ENCODE measurements around the gene SLC7A7. TPM values are rescaled to one million over a fixed set of nuclear protein-coding genes. Genes with fewer than 3 reads are reported as not detected.

SLC7A7 gene
- total RNA-seq, 1 experiment from 2014 or later = 0.82 TPM

DNA sequence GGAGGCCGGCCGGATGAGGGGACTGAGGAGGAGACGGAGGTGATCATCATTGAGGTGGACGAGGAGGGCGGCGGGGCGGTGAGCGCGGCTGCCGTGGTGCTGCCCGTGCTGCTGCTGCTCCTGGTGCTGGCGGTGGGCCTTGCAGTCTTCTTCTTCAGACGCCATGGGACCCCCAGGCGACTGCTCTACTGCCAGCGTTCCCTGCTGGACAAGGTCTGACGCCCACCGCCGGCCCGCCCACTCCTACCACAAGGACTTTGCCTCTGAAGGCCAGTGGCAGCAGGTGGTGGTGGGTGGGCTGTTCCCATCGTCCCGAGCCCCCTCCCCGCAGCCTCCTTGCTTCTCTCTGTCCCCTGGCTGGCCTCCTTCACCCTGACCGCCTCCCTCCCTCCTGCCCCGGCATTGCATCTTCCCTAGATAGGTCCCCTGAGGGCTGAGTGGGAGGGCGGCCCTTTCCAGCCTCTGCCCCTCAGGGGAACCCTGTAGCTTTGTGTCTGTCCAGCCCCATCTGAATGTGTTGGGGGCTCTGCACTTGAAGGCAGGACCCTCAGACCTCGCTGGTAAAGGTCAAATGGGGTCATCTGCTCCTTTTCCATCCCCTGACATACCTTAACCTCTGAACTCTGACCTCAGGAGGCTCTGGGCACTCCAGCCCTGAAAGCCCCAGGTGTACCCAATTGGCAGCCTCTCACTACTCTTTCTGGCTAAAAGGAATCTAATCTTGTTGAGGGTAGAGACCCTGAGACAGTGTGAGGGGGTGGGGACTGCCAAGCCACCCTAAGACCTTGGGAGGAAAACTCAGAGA lies 30.8 kb upstream of the SLC7A7 start:
- in situ Hi-C loops (cut with HindIII; ENCODE audit: low pct_unique_long_range_greater_than_20kb, low sequenced_read_pairs) = no loop called here
- no peak for DNase-seq (ENCODE audit: low read depth, low spot score)

DNA sequence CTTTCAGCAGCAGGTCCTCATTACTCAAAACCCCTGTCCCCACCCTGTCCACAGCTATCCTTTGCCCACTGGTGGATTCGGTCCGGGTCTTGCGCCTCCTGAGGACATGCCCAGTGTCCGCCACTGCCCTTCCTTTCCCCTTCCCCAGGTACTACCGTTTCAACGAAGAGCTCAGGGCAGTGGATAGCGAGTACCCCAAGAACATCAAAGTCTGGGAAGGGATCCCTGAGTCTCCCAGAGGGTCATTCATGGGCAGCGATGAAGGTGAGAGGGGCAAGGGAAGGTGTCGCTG lies 29.8 kb upstream of the SLC7A7 start:
- in situ Hi-C loops (cut with HindIII; ENCODE audit: low pct_unique_long_range_greater_than_20kb, low sequenced_read_pairs) = no loop called here

DNA sequence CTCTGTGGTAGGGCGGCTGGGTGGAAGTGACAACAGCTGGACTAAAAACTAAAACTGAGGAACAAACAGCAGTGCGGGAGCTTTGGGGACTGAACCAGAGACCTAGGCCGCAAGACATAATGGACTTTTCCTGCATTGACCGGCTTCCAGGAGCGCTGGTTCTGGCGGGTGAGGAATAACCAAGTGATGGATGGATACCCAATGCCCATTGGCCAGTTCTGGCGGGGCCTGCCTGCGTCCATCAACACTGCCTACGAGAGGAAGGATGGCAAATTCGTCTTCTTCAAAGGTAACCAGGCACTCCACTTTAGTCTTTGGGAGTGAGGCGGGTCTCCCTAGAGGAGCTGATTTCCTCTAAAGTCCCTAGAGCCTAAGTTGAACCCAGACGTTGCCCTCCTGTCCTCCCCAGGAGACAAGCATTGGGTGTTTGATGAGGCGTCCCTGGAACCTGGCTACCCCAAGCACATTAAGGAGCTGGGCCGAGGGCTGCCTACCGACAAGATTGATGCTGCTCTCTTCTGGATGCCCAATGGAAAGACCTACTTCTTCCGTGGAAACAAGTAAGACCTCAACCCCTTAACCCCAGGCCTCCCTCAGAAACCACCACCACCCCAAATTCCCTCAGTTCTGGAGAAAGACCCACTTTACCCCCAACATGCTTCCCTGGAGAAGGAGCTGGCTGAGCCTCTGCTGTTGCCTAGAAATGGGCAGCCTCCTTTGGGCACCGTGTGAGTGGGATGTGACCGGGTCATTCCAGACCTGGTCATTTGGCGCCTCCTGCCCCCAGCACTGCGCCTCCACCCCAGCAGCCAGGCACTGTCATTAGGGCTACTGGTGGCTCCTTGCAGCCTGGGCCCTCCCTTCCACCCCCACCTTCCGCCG lies 29.2 kb upstream of the SLC7A7 start:
- in situ Hi-C loops (cut with HindIII; ENCODE audit: low pct_unique_long_range_greater_than_20kb, low sequenced_read_pairs) = no loop called here
- no peak for DNase-seq (ENCODE audit: low read depth, low spot score)

More for the DNA sequence above, 29.8 kb upstream of the SLC7A7 start:
- no peak for DNase-seq (ENCODE audit: low read depth, low spot score)

DNA sequence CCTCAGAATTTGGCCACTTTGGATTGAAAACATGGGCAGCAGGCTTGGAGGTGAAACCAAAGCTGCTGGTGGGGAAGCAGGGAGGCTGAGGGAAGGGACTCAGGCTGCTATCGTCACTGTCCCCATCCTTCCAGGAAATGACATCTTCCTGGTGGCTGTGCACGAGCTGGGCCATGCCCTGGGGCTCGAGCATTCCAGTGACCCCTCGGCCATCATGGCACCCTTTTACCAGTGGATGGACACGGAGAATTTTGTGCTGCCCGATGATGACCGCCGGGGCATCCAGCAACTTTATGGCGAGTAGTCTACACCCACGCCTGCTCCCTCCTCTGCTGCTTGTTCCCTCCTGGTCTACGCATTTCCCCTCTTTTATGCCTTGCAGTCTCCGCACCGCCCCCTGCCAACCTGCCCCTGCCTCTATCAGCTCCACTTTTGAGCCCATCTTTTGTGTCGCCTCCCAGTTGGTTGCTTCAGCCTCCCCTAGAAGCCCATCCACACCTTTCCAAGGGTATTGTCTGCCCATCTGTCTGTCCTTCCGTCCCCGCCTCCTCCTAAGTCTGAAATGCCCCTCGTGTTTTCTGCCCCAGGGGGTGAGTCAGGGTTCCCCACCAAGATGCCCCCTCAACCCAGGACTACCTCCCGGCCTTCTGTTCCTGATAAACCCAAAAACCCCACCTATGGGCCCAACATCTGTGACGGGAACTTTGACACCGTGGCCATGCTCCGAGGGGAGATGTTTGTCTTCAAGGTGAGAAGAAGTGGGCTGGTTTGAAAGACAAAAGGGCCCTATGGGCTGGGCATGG lies 28.1 kb upstream of the SLC7A7 start:
- DNase-seq (ENCODE audit: low read depth, low spot score) = no peak
- in situ Hi-C loops (cut with HindIII; ENCODE audit: low pct_unique_long_range_greater_than_20kb, low sequenced_read_pairs) = no loop called here

DNA sequence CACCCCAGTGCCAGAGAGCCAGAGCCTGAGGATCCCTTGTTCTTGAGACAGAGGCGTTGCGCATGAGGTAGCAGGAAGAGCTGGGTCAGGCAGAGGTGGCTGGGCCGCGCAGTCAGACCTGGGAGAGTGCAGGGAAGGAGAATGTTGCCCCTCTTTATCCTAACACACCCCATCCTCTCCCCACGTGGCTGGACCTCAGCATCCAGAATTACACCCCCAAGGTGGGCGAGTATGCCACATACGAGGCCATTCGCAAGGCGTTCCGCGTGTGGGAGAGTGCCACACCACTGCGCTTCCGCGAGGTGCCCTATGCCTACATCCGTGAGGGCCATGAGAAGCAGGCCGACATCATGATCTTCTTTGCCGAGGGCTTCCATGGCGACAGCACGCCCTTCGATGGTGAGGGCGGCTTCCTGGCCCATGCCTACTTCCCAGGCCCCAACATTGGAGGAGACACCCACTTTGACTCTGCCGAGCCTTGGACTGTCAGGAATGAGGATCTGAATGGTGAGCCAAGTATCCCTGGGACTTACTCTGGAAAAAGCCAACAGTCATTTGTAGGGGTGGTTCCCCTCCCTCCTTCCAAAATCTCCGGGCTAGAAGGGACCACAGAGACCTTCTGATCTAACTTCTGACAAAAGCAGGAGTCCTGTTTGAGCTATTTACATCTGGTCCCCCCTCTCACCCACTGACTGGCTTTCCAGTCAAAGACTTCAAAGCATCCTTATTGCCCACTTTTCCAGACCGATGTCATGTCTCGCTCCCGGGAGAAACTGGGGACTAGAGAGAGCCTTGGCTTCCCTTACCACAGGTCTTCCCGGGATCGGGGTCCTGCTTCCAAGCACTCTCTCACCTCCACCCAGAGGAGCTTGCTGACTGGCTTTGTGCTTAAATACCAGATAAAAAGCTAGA lies 27.2 kb upstream of the SLC7A7 start:
- in situ Hi-C loops (cut with HindIII; ENCODE audit: low pct_unique_long_range_greater_than_20kb, low sequenced_read_pairs) = no loop called here

DNA sequence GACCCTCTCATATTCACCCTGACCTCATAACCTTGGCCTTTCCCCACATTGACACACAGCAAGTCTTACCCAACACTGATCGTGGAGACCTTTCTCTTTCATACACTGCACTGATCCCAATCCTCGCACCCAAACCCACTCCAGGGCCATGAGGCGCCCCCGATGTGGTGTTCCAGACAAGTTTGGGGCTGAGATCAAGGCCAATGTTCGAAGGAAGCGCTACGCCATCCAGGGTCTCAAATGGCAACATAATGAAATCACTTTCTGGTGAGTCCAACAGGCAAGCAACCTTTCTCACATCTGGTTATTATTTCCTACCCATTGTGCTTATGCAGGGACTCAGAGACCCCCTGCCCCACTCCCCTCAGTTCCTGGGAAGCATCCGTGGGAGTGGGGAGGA lies 26.5 kb upstream of the SLC7A7 start:
- in situ Hi-C loops (cut with HindIII; ENCODE audit: low pct_unique_long_range_greater_than_20kb, low sequenced_read_pairs) = no loop called here
- DNase-seq (ENCODE audit: low read depth, low spot score) = no peak

More for the DNA sequence above, 27.2 kb upstream of the SLC7A7 start:
- DNase-seq (ENCODE audit: low read depth, low spot score) = no peak

DNA sequence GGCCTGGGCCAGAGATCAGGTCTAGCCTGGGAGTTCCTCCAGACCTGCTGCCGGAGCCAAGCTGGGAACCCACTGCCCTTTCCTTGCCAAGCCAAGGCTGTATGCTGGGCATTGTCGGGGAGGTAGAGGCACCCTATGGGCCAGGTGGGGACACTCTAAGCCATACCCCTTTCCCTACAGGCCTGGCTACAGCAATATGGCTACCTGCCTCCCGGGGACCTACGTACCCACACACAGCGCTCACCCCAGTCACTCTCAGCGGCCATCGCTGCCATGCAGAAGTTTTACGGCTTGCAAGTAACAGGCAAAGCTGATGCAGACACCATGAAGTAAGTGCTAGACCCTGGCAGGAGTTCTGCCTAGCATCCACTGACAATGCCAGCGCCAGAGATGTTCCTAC lies 26.1 kb upstream of the SLC7A7 start:
- no peak for DNase-seq (ENCODE audit: low read depth, low spot score)
- in situ Hi-C loops (cut with HindIII; ENCODE audit: low pct_unique_long_range_greater_than_20kb, low sequenced_read_pairs) = no loop called here

DNA sequence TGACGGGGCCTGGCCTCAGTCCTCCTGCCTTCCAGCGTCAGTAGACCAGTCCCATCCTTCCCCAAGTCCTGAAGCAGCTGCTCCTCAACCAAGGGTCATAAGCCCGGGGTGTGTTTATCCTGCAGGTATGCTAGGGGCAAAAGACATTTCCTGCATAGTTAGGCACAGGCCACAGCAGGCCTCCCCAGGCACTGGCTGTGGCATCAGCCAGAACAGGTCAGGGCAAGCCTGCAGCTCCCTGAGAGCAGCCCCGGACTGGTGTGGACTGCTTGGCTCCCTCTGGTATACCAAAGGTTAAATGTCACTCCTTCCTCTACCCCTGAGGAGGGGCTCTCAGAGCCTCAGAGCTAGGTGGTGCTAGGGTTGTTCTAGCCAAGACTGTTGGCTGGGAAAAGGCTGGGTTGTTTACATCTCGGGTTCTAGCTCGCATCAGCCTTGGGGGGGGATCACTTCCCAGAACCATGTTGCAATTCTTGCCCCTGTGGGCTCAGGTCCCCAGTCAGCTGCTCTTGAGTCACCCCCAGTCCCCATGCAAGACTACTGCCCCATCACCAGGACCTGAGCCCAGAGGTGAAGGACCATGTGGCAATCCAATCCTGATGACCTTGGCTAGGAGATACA lies 24.0 kb upstream of the SLC7A7 start:
- in situ Hi-C loops (cut with HindIII; ENCODE audit: low pct_unique_long_range_greater_than_20kb, low sequenced_read_pairs) = no loop called here
- DNase-seq (ENCODE audit: low read depth, low spot score) = no peak

DNA sequence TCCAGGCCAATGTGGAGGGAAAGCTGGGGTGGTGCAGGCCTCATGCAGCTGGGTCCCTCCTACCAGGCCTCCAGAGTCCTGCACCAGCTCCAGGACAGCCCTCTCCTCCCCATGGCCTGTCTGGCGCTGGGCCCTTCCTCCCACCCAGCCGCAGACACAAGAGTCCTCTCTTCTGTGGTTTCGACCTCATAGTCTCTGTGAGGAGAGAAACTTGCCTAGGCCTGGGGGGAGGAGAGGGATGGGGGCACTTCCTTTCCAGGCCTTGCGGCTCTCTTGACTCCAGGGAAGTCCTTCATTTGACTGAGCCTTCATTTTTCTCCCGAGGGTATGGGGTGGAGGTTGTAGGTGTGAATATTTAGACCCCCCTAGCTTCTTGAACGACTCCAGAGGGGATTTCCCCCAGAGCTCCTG lies 23.4 kb upstream of the SLC7A7 start:
- in situ Hi-C loops (cut with HindIII; ENCODE audit: low pct_unique_long_range_greater_than_20kb, low sequenced_read_pairs) = no loop called here
- DNase-seq (ENCODE audit: low read depth, low spot score) = peak; percentile 47

DNA sequence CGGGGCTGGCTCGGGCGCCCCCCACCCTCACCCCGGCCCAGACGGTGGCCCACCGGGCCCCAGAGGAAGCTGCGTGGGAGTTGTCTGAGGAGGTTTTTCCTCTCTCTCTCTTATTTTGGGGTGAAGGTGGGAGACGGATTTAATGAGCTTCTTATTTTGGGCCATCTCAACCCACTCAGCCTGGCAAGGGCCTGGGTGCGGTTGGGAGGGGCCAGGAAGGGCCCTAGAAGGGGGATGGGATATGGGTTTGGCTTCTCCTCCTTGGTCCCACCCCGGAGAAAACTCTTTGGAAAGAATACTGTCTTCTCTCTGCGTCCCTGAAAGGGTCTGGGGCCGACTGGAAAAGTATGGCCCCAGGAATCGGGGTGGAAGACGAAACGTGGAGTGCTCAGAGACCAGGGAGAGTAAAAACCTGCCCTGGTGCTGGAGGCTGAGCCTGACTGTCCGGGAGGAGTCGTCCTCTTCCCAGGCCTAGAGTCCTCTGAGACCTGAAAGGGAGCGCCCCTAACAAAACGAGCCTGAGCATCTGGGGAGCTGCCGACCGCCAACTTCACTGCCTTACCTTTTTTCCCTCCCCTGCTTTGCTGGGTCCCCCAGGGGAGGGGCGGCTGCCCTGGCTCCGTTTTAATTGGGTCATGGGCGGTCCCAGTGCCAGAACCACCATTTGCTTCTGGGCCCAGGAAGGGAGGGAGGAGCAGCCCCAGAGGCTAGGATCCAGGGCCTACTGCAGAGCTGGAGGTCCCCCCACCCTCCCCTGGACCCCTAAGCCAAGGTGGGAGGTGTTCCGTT lies 22.7 kb upstream of the SLC7A7 start:
- in situ Hi-C loops (cut with HindIII; ENCODE audit: low pct_unique_long_range_greater_than_20kb, low sequenced_read_pairs) = no loop called here
- peak; percentile 36 for DNase-seq (ENCODE audit: low read depth, low spot score)

DNA sequence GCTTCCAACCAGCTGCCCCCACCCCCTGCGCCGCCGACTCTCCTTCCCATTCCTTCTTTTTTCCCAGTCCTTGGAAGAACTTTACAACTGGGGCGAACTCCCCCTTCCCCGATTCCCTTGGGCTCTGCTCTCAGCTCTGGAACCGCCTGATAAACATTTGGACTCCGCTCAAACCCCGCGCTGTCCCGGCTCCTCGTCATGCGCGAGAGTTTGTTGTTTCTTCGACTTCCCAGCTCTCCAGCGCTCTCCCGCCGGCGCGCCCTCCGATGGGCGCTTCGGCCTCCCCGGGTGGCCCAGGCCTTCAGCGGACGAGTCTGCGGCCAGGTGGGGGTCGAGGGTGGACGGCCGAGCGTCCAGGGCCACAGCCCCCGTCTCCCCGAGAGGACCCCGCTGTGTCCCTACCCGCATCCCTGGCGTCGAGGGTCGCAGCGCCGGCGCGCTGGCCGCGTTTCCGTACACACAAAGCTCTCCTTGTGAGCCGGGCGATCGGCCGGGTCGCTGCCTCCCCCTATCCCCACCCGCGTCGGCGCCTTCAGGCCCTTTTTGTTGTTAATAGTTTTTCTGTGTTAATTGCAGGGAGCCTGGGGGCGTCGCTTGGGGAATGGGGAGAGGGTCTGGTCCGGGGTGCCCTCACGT lies 22.0 kb upstream of the SLC7A7 start:
- DNase-seq (ENCODE audit: low read depth, low spot score) = peak; percentile 36
- in situ Hi-C loops (cut with HindIII; ENCODE audit: low pct_unique_long_range_greater_than_20kb, low sequenced_read_pairs) = no loop called here

DNA sequence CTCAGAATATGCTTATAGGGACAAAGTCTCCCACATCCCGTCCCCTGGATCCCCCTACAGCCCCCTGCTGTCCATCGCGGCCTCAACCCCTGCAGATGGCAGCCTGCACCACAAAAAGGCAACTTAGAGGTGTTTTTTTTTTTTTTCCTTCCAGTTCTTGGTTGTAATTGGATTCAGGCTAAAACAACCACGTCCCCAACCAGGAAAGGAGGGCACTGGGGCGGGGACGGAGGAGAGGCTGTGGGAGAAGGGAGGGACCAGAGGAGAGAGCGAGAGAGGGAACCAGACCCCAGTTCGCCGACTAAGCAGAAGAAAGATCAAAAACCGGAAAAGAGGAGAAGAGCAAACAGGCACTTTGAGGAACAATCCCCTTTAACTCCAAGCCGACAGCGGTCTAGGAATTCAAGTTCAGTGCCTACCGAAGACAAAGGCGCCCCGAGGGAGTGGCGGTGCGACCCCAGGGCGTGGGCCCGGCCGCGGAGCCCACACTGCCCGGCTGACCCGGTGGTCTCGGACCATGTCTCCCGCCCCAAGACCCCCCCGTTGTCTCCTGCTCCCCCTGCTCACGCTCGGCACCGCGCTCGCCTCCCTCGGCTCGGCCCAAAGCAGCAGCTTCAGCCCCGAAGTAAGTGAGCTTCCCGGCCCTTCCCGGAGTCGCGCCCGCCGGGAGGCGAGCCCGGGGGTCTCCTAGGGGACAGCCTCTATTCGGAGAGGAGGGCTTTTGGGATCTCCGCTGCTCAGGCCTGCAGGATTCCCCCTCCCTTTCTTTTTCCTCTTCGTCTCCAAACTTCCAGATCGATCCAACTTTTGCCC lies 21.3 kb upstream of the SLC7A7 start, which contains the start of gene MMP14:
Gene MMP14 (plus strand): TSS at position 285 of the 813 bp plus-strand sequence. CDS start 233 bp downstream, at position 518.
- peak; percentile 83 for DNase-seq (ENCODE audit: low read depth, low spot score)
- in situ Hi-C loops (cut with HindIII; ENCODE audit: low pct_unique_long_range_greater_than_20kb, low sequenced_read_pairs) = no loop called here

DNA sequence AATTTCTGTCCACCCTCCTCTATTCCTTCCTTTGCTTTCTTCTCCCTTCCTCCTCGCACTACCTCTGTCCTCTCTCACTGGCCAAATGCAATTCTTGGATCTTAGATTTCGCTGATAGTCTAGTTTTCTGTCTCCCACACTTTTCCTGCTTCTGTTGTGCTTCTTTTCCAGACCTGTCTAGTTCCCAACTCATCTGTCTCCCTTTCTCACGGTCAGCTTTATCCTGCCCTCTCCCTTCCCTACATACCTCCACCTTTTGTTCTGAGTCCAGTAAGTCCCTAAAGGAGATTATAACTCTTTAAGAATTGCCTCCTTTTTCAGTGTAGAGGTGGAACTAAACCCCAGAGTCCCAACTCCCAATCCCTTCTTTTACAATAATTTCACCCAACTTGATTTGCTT lies 20.3 kb upstream of the SLC7A7 start:
- in situ Hi-C loops (cut with HindIII; ENCODE audit: low pct_unique_long_range_greater_than_20kb, low sequenced_read_pairs) = no loop called here
- no peak for DNase-seq (ENCODE audit: low read depth, low spot score)

DNA sequence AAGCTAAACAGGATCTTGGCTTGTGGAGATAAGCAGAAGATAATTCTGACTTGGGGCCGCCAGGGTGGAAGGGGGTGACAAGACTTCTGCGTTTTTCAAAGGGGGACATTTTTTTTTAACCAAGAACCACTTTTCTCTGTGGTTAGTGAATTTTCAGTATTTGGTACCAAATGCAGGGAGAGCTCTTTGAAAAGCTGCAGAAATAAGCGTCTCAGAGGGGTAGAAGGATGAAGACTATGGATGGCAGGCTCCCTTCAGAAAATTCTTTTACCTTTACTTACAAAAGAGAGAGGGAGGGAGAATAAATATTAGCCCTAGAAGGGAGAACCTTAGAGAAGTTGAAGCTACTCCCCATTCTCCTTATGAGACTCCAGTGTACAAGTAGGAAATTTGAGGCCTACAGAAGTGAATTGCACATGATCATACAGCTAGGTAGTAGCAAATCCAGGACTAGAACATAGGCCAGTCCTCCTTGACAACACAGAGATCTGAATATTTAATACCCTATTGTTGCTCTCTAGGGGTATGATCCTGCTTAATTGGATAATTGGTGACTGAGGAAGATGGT lies 15.3 kb upstream of the SLC7A7 start:
- in situ Hi-C loops (cut with HindIII; ENCODE audit: low pct_unique_long_range_greater_than_20kb, low sequenced_read_pairs) = no loop called here
- no peak for DNase-seq (ENCODE audit: low read depth, low spot score)

All from SK-MEL-5 (cell line).